ENCODE data around the gene TENM4.

GRCh38 chr11:79025097-79025496 lies 415.7 kb downstream of the TENM4 start:
- TF ChIP-seq MAX (IDR thresholded peaks at IDR 0.05), result no peak
- TF ChIP-seq RAD21 (IDR thresholded peaks at IDR 0.05; ENCODE audit: low read depth), result no peak
- no peak for TF ChIP-seq EP300 (IDR thresholded peaks at IDR 0.05; ENCODE audit: borderline replicate concordance)
- TF ChIP-seq TCF12 (IDR thresholded peaks at IDR 0.05; ENCODE audit: low read depth), result no peak
- TF ChIP-seq TAF1 (IDR thresholded peaks at IDR 0.05; ENCODE audit: low read depth), result no peak
- no peak for TF ChIP-seq EGR1 (IDR thresholded peaks at IDR 0.05)
- TF ChIP-seq REST (IDR thresholded peaks at IDR 0.05; ENCODE audit: low read depth), result no peak
- no peak for TF ChIP-seq CEBPB (IDR thresholded peaks at IDR 0.05)
- TF ChIP-seq TEAD4 (IDR thresholded peaks at IDR 0.05), result no peak

All from Ishikawa (cell line).